Choroid plexus epithelial cell (primary cell): ENCODE measurements around the gene HECW1.
"Not testable (repeated sequence)": the region's sequence is repeated elsewhere in the genome, so short reads cannot be mapped to it uniquely, and the experiment has no call there.

Source experiments
- DNase-seq: peaks from one replicate; pipeline ENCODE4 v3.0.0-alpha.2; 2010; ENCODE audit warnings: low read depth
- H3K4me3 ChIP-seq: 2 replicates; pipeline ENCODE4 v1.5.1; 2011; ENCODE audit warnings: low read depth, mild to moderate bottlenecking, control low read depth, low read length, moderate library complexity
- CTCF ChIP-seq: conservative IDR thresholded peaks from 2 replicates; pipeline ENCODE4 v1.5.1; 2011; ENCODE audit warnings: low read depth, mild to moderate bottlenecking, control low read depth, inconsistent platforms, low read length, moderate library complexity

HECW1 gene

DNA sequence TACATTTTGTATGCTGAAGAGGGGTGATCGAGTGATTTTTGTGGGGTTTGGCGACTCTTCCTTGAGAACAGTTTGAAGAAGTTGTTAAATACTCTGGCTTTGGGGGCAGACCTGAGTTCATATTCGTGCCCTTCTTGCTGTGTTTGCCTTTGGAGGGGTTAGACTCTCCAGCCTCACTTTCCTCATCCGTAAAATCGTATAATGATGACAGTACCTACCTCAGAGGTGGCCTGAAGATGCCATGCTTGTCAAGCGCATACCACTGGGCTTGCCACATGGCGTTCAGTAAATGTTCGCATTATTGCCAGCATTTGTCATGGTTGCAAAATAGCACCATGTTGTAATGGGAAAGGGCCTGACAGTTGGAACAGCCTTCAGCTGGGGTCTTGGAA, 471.7 kb downstream of the HECW1 start:
- peak; percentile 75 for DNase-seq
- TF ChIP-seq CTCF, result no peak
- H3K4me3 ChIP-seq, result peak overlapping the region; percentile 93

GRCh38 chr7:43584733-43585132, 472.3 kb downstream of the HECW1 start:
- DNase-seq, result not testable (repeated sequence)
- H3K4me3 ChIP-seq, result peak overlapping the region; percentile 93

DNA sequence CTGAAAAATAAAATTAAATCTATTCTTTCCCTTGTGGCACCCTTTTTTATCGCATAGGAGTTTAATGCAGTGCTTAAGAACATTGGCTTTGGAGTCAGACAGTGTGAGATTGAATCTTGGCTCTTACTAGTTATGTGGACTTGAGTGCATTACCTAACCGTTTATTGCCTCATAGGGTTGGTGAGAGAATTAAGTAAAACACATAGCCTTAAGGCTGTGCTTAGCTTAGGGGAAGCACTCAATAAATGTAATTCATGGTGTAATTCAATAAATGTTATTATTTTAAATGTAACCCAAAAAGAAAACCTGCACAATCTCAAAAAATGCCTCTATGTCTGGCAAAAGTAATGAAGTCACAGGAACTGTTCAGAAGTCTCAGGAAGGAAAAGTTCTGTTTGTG, 473.1 kb downstream of the HECW1 start:
- no peak for TF ChIP-seq CTCF
- DNase-seq, result peak; percentile 91
- peak overlapping the region; percentile 93 for H3K4me3 ChIP-seq

DNA sequence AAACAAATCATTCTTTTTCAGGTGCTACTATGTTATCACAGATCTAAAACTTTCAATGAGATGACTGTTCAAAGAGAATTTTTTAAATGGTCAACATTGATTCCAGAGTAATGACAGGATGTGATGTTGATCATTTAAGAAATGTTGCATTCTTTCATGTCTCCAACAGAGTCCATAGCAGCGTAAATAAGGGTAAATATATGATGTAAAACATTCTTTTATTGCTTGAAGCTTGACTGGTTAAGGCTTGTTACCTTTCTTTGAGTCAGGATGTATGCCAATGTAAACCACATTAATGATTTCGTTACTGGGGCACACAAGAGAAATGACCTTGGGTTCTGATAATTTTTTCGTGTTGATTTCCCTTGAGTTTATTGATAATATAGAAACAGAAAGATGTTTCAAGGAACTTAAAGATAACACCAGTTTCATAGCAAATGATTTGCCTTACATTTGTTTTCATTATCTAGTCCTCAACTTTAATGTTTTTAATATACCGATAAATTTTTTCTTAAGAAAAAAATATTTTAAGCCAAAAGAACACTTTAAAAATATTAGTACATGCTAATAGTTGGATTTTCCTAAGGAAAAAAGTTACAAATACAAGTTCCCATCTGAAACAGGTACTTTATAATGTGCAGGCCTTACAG, 473.9 kb downstream of the HECW1 start:
- TF ChIP-seq CTCF, result no peak
- H3K4me3 ChIP-seq, result no peak overlapping the region
- DNase-seq, result peak; percentile 67

- H3K4me3 ChIP-seq, result no peak overlapping the region
- DNase-seq, result no peak
- TF ChIP-seq CTCF, result no peak
Observed at GRCh38 chr7:43588477-43589132, 476.2 kb downstream of the HECW1 start.

DNA sequence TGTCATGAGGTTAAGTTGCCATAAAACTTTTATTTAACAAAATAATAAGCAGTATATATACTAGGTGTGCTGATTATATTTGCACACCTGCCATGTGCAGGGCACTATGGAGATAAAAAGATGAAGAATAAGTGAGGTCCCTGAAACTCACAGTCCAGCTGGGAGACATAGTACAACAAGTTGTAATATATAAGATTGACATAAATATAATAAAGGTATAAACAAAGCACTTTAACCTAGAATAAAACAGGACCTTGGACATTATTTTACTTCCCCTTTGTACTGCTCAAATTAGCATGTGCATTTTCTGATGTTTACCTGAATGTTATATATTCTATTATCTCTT, 476.7 kb downstream of the HECW1 start:
- no peak for TF ChIP-seq CTCF
- no peak overlapping the region for H3K4me3 ChIP-seq
- DNase-seq, result no peak

DNA sequence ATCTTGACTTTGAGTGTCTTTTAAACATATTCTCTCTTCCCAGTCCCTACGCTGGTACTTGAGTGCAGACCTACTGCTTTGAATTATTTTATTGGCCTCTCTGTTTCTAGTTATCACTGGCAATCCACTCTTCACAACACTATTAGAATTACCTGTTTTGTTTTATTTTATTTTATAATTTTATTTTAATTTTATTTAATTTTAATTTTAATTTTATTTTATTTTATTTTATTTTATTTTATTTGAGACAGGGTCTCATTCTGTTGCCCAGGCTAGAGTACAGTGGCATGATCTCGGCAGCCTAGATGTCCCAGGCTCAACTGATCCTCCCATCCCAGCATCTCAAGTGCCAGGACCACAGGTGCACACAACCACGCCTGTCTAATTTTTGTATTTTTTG, 477.3 kb downstream of the HECW1 start:
- TF ChIP-seq CTCF, result no peak
- H3K4me3 ChIP-seq, result no peak overlapping the region
- DNase-seq, result no peak
